H9 (cell line): ENCODE results near the gene MRPL1. TPM values are rescaled to one million over a fixed set of nuclear protein-coding genes. Genes with fewer than 3 reads are reported as not detected.

Experiments used
- DNase-seq: peaks from one replicate; pipeline ENCODE4 v3.0.0-alpha.2; 2017
- H2AFZ ChIP-seq: one replicate; pipeline ENCODE4 v1.6.1; 2013; ENCODE audit warnings: mild to moderate bottlenecking, low read length, control low read depth, moderate library complexity
- H2AK5ac ChIP-seq: 2 replicates; pipeline ENCODE4 v1.6.1; 2013; ENCODE audit warnings: low read length, control low read depth, mixed read lengths; ENCODE audit not compliant: insufficient read length
- H2BK120ac ChIP-seq: one replicate; pipeline ENCODE4 v1.6.1; 2013; ENCODE audit warnings: low read depth, mild to moderate bottlenecking, low read length, control low read depth, inconsistent platforms; ENCODE audit not compliant: poor library complexity, severe bottlenecking
- H2BK12ac ChIP-seq: 2 replicates; pipeline ENCODE4 v1.6.1; 2013; ENCODE audit warnings: low read length, control low read depth, mixed read lengths, low read depth; ENCODE audit not compliant: insufficient read length
- H2BK15ac ChIP-seq: 2 replicates; pipeline ENCODE4 v1.6.1; 2013; ENCODE audit warnings: low read depth, low read length, control low read depth
- H2BK20ac ChIP-seq: one replicate; pipeline ENCODE4 v1.6.1; 2013; ENCODE audit warnings: low read depth, mild to moderate bottlenecking, low read length, control low read depth, inconsistent platforms; ENCODE audit not compliant: poor library complexity, severe bottlenecking
- H2BK5ac ChIP-seq: 2 replicates; pipeline ENCODE4 v1.6.1; 2013; ENCODE audit warnings: low read length, control low read depth, mixed read lengths; ENCODE audit not compliant: insufficient read length
- H3K14ac ChIP-seq: 2 replicates; pipeline ENCODE4 v1.6.1; 2013; ENCODE audit warnings: low read length, control low read depth; ENCODE audit not compliant: insufficient read depth
- H3K18ac ChIP-seq: 2 replicates; pipeline ENCODE4 v1.6.1; 2013; ENCODE audit warnings: low read depth, mild to moderate bottlenecking, mixed read lengths, low read length, control low read depth; ENCODE audit not compliant: insufficient read length
- H3K23ac ChIP-seq: 2 replicates; pipeline ENCODE4 v1.6.1; 2013; ENCODE audit warnings: low read length, control low read depth, mixed read lengths, low read depth; ENCODE audit not compliant: insufficient read length
- H3K23me2 ChIP-seq: 2 replicates; pipeline ENCODE4 v1.6.1; 2013; ENCODE audit warnings: low read depth, mild to moderate bottlenecking, mixed read lengths, low read length, control low read depth; ENCODE audit not compliant: insufficient read length, poor library complexity, severe bottlenecking
- H3K27ac ChIP-seq: 2 replicates; pipeline ENCODE4 v1.5.1; 2013; ENCODE audit warnings: low read length, control low read depth, mixed read lengths, low read depth; ENCODE audit not compliant: insufficient read length
- H3K27me3 ChIP-seq: 2 replicates; pipeline ENCODE4 v1.6.1; 2013; ENCODE audit warnings: low read length, control low read depth, inconsistent platforms; ENCODE audit not compliant: insufficient read depth
- H3K4ac ChIP-seq: 2 replicates; pipeline ENCODE4 v1.6.1; 2013; ENCODE audit warnings: low read depth, mild to moderate bottlenecking, control low read depth, inconsistent platforms, low read length, moderate library complexity
- H3K4me1 ChIP-seq: 2 replicates; pipeline ENCODE4 v1.6.1; 2013; ENCODE audit warnings: low read length, control low read depth, inconsistent platforms; ENCODE audit not compliant: insufficient read depth
- H3K4me2 ChIP-seq: 2 replicates; pipeline ENCODE4 v1.6.1; 2013; ENCODE audit warnings: low read length, control low read depth, mixed read lengths; ENCODE audit not compliant: insufficient read length, insufficient read depth
- H3K56ac ChIP-seq: 2 replicates; pipeline ENCODE4 v1.6.1; 2013; ENCODE audit warnings: low read depth, mild to moderate bottlenecking, mixed read lengths, low read length, control low read depth; ENCODE audit not compliant: insufficient read length
- H3K79me1 ChIP-seq: 2 replicates; pipeline ENCODE4 v1.6.1; 2013; ENCODE audit warnings: low read depth, mild to moderate bottlenecking, moderate library complexity, low read length, control low read depth, inconsistent platforms; ENCODE audit not compliant: insufficient read depth, poor library complexity, severe bottlenecking
- H3K79me2 ChIP-seq: 2 replicates; pipeline ENCODE4 v1.6.1; 2013; ENCODE audit warnings: low read length, control low read depth, inconsistent platforms; ENCODE audit not compliant: insufficient read depth
- H3K9ac ChIP-seq: 2 replicates; pipeline ENCODE4 v1.6.1; 2013; ENCODE audit warnings: low read length, control low read depth, mixed read lengths; ENCODE audit not compliant: insufficient read length; ENCODE audit errors: extremely low read depth
- H3K9me3 ChIP-seq: one replicate; pipeline ENCODE4 v1.6.1; 2013; ENCODE audit warnings: low read depth, low read length, inconsistent platforms; ENCODE audit not compliant: control insufficient read depth
- H3T11ph ChIP-seq: one replicate; pipeline ENCODE4 v1.6.1; 2013; ENCODE audit warnings: mild to moderate bottlenecking, low read length, control low read depth, inconsistent platforms
- H4K20me1 ChIP-seq: one replicate; pipeline ENCODE4 v1.6.1; 2013; ENCODE audit not compliant: control insufficient read depth, insufficient read length, insufficient read depth
- H4K5ac ChIP-seq: 2 replicates; pipeline ENCODE4 v1.6.1; 2013; ENCODE audit warnings: low read depth, mild to moderate bottlenecking, mixed read lengths, low read length, control low read depth; ENCODE audit not compliant: insufficient read length
- H4K8ac ChIP-seq: replicated peaks from 2 replicates; pipeline ENCODE4 v1.6.1; 2013; ENCODE audit warnings: low read length, control low read depth, mixed read lengths, low read depth; ENCODE audit not compliant: insufficient read length
- H4K91ac ChIP-seq: 2 replicates; pipeline ENCODE4 v1.6.1; 2013; ENCODE audit warnings: low read depth, mild to moderate bottlenecking, moderate library complexity, mixed read lengths, low read length, control low read depth; ENCODE audit not compliant: insufficient read length
- H3K27ac Mint-ChIP-seq, 3 experiments: 2 replicates in 2 of 3; 3 replicates in 1 of 3; pipeline ENCODE4 v1.8.0; 2020 to 2021; ENCODE audit warnings: mixed read lengths in 3 of 3, mild to moderate bottlenecking in 1 of 3, moderate library complexity in 1 of 3
- H3K27me3 Mint-ChIP-seq: 2 replicates; pipeline ENCODE4 v1.8.0; 2021; ENCODE audit warnings: low read depth, mild to moderate bottlenecking, moderate library complexity, mixed read lengths
- H3K36me3 Mint-ChIP-seq, 3 experiments: 2 replicates in 2 of 3; 3 replicates in 1 of 3; pipeline ENCODE4 v1.8.0; 2020 to 2021; ENCODE audit warnings: low read depth in 3 of 3, mixed read lengths in 3 of 3; ENCODE audit not compliant: insufficient read depth in 1 of 3
- H3K4me1 Mint-ChIP-seq, 2 experiments: 2 replicates each; pipeline ENCODE4 v1.8.0; 2020; ENCODE audit warnings: mixed read lengths in 2 of 2
- H3K4me3 Mint-ChIP-seq, 2 experiments: 2 replicates in 1 of 2; 3 replicates in 1 of 2; pipeline ENCODE4 v1.8.0; 2020 to 2021; ENCODE audit warnings: mild to moderate bottlenecking in 2 of 2, mixed read lengths in 2 of 2, moderate library complexity in 1 of 2
- H3K9me3 Mint-ChIP-seq, 2 experiments: 2 replicates in 1 of 2; 3 replicates in 1 of 2; pipeline ENCODE4 v1.8.0; 2020; ENCODE audit warnings: mild to moderate bottlenecking in 2 of 2, mixed read lengths in 2 of 2, moderate library complexity in 1 of 2
- WGBS: extraction: QIAGEN DNeasy Blood & Tissue Kit; methylation state at CpG from one replicate; pipeline ENCODE4 v1.1.7; 2013; ENCODE audit warnings: missing lambda C conversion rate, low lambda C conversion rate, mixed read lengths; ENCODE audit not compliant: insufficient read length; ENCODE audit errors: extremely low coverage; 5-methylcytosine and 5-hydroxymethylcytosine counted together
- total RNA-seq: library from RNA; stranded (reverse); gene quantifications from 2 replicates; pipeline ENCODE4 v1.2.1, GENCODE V29; 2021
- TF ChIP-seq, protein P1 (sequence below): fragments of 200-600 bp; sonication (generic); conservative IDR thresholded peaks from 3 replicates; pipeline ENCODE4 v1.8.0; 2021; ENCODE audit warnings: antibody characterized with exemption, mild to moderate bottlenecking

The MRPL1 gene
- total RNA-seq, 1 experiment from 2014 or later: 39.0 TPM

GRCh38 chr4:77849278-77849965 lies 13.2 kb upstream of the MRPL1 start:
- Histone ChIP-seq H3K23ac (no peak overlapping the region), H3K27me3 (no peaks in the 10 kb centered on the region), H3K23me2 (no peaks in the 10 kb centered on the region), H2BK15ac (no peak overlapping the region), H3K56ac (no peak overlapping the region), H3K9me3 (no peaks in the 10 kb centered on the region), H2BK12ac (no peak overlapping the region), H4K20me1 (no peaks in the 10 kb centered on the region), H2AFZ (no peak overlapping the region), H3K4me2 (no peak overlapping the region), H2BK120ac (no peak overlapping the region), H2BK20ac (no peak overlapping the region), H3K27ac (no peak overlapping the region), H3K9ac (no peak overlapping the region), H3K14ac (no peak overlapping the region), H3K4ac (no peak overlapping the region), H2AK5ac (no peak overlapping the region), H3K18ac (no peak overlapping the region), H3T11ph (no peak overlapping the region), H3K79me2 (no peaks in the 10 kb centered on the region), H4K91ac (no peak overlapping the region), H4K5ac (no peak overlapping the region), H4K8ac (no peak overlapping the region), H2BK5ac (no peak overlapping the region), H3K79me1 (no peaks in the 10 kb centered on the region), H3K4me1 (no peaks in the 10 kb centered on the region)
- Mint-ChIP-seq H3K27ac (no peak overlapping the region), H3K4me1 (peaks cover 6 to 8% of the 10 kb centered on the region in 2 experiments), H3K36me3 (no peaks in the 10 kb centered on the region), H3K27me3 (no peaks in the 10 kb centered on the region), H3K9me3 (no peaks in the 10 kb centered on the region), H3K4me3 (no peak overlapping the region)
- TF ChIP-seq, protein P1, sequence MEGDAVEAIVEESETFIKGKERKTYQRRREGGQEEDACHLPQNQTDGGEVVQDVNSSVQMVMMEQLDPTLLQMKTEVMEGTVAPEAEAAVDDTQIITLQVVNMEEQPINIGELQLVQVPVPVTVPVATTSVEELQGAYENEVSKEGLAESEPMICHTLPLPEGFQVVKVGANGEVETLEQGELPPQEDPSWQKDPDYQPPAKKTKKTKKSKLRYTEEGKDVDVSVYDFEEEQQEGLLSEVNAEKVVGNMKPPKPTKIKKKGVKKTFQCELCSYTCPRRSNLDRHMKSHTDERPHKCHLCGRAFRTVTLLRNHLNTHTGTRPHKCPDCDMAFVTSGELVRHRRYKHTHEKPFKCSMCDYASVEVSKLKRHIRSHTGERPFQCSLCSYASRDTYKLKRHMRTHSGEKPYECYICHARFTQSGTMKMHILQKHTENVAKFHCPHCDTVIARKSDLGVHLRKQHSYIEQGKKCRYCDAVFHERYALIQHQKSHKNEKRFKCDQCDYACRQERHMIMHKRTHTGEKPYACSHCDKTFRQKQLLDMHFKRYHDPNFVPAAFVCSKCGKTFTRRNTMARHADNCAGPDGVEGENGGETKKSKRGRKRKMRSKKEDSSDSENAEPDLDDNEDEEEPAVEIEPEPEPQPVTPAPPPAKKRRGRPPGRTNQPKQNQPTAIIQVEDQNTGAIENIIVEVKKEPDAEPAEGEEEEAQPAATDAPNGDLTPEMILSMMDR: no peak
- no peak for DNase-seq
- no CpG with 5 or more reads among the region's 12 CpGs for WGBS
